ENCODE measurements around the gene RFT1.

Gene RFT1

DNA sequence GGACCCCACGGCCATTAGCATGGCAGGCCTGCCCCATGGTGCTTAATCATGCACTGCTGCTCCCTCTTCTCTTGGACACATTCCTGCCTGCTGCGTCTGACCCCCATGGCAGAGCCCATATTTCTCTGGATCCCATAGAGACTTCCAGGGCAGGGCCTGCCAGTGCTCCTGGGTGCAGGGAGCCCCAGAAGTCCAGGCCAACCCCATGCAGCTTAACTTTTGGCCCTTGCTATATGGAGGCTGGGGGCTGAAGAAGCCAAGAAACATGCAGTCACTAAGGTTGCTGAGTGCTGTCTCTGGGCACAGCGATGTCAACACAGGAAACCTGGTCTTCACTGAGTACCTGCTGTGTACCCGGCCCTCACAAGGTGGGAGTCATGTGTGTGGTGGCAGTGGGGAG lies 19.5 kb upstream of the RFT1 start:
- no peak for DNase-seq

DNA sequence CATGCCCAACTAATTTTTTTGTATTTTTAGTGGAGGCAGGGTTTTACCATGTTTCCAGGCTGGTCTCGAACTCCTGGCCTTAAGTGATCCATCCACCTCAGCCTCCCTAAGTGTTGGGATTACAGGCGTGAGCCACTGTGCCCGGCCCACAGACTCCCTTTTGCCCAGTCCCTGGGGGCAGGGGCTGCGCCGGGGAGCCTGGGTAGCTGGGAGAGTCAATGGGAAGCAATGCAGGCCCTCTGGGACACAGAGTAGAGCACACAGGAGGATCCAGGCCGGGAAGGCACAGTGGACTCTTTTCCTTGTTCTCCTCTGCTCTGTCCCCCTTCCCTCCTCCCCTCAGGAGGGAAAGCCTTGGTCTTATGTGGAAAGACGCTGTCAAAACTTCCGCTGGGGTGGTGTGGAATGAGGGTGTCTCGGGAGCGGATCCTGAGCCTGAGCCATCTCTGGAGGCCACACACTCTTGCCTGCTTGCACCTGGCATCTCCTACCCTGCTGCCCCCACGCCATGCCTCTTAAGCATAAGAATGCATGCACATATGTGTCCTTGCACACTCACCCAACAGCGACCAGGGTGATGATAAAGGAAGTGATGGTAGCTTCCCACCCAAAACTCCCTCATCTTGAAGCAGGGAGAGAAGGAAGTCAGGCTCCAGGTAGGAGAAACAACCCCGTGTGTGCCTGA lies 18.9 kb upstream of the RFT1 start:
- no peak for DNase-seq

DNA sequence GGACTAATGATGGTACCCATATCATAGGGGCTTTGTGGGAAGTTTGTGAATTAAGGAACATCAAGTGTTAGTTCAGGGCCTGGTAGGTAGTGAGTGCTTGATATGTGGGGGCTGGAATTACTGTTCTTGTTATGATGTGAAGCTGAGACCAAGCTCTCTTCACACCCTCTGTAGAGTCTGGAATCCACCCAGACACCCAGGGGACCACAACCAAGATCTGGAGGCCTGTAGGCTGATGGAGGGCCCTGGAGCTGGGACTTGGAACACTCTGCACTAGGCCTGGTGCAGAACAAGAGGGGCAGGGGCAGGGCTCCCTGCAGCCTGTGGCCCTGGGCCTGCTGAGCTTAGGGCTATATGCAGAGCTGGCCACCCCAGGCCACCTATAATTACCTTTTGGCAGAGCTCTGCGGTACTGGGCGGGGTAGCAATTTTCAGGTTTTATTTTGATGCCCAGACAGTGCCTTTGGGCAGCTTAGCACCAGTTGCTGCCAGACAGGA lies 17.7 kb upstream of the RFT1 start:
- no peak for DNase-seq

DNA sequence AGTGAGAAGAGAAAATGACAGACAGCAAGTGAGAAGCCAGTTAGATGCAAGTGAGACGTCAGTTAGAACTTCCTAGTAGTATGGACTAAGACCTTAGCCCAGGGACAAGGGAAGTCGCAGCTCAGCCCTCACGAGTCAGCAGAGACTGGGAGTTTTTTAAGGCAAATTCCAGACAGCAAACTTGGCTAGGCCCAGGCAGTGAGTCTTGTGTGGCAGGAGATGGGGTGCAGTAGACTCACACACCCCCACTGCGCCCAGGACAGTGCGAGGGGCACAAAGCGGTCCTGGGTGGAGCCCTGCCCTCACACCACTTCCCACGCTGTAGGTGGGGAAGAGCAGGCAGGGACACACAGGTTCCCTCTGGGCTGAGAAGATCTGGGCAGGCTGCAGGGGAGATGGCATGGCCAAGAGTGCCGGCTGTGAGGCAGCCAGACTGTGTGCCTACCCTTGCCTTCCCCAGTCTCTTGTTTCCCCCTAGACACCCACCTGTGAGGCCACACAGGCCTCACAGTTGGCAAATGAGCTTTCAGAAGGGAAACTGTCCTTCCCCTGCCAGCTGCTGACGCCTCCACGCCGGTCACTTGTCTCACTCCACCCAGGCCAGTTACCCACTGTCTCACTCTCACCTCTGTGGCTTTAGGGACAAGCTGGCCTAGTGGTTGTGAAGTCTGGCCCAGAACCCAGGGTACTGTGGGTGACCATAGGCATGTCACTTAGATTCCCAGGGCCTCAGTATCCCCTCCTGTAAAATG lies 17.1 kb upstream of the RFT1 start:
- no peak for DNase-seq

DNA sequence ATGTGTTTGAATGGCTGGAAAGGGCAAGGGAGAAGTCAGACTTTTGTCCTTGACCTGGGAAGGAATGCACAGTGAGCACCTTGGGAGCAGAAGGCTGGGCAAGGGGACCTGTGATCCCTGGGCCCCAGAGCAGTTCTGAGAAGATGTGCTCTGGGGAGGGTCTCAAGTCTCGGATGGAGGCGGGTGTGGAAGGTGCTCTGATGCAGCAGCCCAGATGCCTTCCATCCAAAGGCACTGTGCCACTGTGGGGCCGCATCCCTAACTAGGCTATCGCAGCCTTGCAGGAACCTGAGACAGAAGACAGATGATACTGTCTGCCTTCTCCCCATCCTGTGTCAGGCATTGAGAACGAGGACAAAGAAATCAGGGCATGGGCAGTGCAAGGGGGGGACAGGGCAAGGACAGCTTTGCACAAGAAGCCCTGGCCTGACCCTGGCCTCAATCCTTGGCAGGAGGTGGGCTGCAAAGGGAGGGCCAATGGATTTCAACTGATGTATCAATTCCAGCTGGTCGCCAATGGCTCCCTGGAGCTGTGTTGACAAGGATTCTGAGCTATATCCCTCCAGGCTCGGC lies 16.2 kb upstream of the RFT1 start:
- DNase-seq = no peak

DNA sequence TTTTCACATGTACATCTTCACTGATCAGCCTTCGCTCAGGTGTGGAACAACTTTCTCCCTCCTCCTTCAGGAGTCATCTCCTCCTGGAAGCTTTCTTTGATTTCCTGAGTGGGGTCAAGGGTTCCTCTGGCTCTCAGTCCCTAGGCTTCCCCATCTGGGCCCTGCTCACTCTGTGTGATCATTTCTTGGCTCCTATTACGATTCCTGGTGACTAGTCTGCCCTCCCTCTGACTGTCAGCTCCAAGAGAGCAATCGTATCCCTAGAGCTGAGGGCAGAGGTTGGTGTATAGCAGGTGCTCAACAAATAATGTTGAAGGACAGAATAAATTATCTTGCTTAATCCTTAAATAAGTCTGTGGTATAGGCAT lies 15.5 kb upstream of the RFT1 start:
- no peak for DNase-seq

DNA sequence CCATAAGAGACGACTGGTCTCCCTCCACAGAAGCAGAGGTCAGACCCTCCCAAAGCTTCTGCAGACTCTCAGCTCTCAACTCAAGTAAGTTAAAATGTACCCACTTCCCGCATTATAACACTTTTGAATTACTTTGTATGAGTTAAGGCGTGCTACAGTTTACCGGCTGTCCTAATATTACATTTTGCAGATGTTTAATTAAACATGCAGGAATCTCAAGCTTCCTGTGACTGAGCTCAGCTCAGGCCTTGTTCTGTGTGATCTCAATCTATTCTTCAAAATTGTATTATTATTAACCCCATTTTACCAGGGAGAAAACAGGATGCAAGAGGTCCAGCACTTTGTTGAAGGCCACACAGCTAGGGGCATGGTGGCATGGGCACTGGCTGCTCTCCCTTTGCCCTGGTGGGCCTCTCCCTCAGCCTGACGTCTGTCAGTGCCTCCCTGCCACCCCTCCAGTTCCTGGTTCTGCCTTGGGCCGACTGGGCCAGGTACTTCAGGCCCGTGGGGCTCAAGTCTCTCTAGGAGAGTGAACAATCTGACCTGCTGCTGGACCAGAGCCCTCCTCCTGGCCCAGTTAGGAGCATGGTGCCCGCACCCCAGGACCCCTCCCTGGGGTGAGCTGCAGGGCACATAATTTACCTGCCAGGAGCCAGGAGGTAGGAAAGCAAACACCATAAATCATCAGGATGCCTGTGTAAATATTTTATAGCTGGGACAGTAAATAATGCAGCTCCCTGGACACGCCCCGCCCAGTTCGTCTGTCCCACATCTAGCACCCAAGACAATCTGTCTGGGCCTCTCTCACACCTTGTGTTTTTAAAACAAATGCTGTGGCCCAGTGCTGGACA lies 14.9 kb upstream of the RFT1 start:
- DNase-seq = no peak

DNA sequence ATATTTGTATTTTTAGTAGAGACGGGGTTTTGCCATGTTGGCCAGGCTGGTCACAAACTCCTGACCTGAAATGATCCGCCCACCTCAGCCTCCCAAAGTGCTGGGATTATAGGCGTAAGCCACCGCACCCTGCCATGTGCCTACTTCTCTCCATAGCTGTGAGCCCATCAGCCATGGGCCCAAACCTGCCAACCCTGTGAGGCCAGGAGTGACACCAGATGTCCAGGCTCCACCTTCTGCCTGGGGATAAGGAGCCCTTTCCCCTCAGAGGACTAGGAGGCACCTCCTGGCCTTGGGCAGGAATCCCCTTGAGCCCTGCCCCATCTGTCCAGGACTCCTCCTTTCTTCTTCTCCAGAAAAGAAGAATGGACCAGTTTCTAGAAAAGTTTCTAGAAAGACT lies 14.2 kb upstream of the RFT1 start:
- no peak for DNase-seq

DNA sequence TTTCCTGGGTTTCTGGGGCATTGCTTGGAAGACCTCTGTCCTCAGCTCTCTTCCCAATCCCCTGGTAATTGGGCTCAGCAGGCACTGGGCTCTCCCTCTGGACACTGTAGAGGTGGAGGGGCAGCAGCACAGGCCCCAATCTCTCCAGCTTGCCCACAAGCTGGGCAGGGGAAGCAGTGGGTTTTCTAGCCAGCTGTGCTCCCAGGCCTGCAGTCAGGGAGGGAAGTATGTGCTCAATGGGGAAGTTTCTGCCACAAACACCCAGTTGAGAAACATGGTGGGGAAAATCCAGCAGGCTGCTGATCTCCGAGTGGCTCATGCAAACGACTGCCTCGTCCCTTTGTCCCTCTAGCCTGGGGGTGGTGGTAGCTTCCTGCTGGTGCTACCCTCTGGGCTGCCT lies 12.8 kb upstream of the RFT1 start:
- DNase-seq = no peak

DNA sequence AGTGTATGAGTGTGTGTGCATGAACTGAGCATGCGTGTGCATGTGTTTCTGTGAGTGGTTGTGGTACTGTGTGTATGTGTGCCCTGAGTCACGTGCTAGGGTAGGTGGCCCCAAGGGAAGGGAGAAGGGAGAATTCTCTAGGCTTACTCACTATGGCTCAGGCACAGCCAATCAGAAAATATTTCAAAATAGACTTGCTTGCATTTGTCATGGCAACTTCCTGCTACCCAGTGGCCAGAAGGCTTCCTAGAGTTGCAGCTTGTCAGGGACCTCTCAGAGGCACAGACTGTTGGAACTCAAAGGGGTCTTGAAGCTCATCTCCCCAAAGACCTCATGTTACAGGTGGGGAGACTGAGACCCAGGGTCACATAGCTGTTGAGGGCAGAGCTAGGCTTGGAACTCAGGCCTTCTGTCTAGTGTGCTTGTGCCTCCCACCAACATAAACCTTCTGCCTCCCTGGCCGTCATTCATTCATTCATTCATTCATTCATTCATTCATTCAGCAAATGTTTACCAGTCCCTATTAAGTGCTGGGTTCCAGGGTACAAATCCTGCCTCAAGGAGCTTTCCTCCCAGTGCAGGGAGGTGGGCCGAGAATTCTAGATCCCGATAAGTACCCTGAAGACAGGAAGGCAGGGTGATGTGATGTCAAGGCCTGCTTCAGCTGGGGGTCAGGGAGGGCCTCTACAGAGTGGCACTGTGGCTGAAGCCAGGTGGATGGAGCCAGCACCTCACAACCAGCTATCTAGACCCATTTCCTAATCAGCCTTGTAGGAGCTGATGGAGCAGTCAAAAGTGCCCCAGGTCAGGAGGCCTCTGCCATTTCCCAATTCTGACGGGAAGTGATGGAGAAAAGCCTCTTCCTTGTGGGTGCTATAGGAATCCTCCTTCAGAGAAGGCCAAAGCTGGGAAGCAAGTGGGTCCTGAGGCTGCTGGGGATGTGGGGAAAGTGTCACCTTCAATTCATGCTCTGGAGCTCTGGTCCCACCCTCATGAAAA lies 10.9 kb upstream of the RFT1 start:
- DNase-seq = no peak

DNA sequence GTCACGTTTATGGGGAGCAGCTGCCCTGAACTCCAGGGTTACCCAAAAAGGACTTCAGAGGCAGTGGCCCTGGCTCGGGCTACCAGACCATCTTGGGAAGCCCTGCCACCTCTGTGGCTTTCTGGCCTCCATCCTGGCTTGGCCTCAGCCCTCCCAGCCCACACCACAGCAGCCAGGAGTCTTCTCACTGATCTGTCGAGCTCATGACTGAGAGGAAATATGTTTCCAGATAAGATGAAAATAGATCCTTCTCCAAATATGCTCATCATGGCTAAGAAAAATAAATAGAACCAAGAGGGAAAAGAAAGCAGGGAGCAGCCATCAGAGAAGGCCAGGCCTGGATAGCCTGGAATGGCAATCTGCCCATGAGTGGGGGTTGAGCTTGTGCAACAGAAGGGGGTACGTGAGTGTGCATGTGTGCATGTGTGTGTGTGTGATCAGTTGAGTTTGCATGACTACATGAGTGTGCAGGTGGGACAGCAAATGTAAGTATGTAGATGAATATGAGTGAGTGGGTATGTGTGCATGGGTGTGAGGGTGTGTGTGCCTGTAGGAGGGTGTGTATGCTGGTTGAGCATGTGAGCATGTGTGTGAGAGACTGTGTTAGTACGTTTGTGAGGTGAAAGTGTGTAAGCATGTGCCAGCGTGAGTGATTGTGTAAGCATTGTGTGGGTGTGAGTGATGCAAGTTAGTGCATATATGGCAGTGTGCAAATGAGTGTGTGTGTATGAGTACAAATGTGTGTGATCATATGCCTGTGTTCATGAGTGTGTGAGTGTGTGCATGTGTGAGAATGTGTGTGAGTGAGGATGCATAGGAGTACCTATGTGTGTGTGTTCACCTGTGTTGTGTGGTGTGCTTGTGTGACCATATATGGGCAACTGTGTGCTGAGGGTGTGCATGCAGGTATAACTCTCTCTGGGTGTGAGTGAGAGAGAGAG lies 9.9 kb upstream of the RFT1 start:
- DNase-seq = no peak

DNA sequence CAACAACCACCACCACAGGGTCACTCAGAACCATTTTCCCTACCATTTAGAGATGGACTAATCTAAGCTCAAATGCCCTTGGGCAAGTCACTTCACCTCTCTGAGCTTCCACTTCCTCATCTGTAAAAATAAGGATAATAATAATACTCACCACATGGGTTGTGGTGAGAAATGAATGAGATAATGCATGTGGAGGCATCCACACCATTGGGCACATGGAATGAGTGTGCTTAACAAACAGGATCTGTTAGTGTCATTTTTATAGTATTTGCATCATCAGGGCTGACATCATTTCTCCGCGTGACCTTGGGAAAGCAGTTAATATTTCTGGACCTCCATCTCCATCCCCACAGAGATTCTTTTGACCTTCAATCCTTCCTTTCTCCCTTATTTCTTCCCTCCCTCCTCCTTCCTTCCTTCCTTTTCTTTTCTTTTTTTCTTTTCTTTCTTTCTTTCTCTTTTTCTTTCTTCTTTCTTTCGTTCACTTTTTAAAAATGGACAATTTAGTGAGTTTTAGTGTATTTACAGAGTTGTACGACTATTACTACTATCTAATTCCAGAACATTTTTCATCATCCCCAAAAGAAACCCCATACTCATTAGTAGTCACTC lies 7.7 kb upstream of the RFT1 start:
- no peak for DNase-seq

DNA sequence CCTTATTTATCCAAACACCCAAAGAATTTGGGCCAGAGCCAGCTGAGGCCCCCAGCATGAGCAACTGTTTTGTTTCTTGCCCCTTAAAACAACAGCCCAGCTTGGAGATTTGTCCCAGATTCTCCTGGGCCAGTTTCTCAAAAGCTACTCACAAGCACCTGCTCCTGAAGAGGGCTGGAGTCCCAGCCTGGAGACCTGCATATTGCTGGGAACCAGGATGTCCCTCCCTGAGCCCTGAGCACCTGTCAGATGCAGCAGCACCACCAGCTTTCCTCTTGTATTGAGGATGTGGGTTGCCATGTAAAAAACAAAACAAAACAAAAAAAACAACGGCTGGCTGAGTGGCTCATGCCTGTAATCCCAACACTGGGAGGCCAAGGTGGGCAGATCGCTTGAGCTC lies 7.0 kb upstream of the RFT1 start:
- no peak for DNase-seq

DNA sequence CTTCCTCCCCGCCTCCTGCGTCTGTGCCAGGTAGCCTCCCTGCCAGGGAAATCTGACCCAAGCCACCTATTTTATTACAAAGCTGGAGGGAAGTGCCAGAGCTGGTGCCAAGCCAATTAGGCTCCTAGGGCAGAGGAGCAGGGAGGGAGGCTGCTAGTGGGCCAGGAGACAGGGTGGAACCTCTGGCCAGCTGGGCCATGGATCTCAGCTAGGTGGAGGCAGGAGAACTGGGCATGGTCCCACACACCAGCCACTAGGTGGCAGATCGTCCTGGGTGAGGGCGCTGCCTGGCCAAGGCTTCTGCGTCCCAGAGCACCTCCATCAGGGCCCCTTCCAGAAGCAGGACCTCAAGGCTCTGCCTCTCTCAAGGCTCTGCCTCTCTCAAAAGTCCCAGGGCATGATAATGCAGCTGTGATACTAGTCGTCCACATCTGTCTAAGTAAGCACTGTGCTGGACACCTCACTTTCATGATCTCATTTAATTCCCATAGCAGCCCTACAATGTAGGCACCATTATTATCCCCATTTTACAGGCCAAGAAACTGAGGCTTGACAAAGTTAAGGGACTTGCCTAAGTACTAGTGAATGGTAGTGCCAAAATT lies 4.5 kb upstream of the RFT1 start:
- peak; percentile 79 for DNase-seq

DNA sequence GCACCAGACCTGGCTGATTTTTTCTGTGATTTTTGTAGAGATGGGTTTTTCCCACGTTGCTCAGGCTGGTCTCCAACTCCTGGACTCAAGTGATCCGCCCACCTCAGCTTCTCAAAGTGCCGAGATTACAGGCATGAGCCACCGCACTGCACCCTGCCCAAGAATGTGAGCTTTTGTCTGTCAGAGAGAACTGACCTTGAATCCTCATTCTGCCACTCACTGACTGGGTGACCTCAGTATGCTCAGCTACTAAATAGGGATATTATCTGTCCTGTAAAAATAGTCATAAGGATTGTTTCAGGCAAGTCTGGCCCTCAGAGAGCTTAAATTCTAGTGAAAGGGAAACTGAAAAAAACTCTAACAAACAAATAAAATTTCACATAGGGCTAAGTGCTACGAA lies 2.1 kb upstream of the RFT1 start:
- DNase-seq = no peak

DNA sequence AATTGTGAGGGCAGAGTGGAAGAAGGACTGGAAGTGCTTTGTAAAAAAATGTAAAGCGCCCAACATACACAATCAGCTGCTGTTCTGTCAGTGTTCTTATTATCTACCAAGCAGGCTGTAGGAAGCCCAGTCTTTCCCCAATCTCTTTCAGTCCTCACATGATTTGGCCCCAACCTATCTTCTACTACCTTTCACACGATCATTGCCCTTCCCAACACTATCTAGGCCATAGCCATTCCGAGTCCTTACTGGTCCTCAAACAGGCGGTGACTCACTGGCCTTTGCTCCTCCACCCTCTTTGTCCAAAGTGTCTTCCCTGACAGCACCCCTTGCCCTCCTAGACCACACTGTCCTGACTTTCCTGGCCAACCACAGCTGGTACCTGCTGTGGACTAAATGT lies 861 bp upstream of the RFT1 start:
- no peak for DNase-seq

DNA sequence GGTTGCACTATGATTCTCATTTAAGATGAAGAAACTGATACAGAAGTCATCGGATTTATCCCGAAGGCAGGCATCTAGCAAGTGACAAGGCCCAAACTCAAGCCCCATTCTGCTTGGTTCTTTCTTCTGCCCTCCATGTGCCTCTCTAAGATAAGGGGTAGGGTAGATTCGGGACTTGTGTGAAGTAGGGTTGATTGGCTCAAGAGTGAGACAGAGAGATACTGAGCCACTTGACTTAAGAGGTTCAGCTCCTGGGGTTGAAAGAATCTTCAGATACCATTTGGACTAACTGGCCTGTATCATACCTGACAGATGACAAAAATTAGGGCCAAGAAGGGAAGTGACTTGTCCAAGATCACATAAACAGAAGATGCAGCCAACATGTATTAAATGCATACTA lies 891 bp downstream of the RFT1 start:
- no peak for DNase-seq

DNA sequence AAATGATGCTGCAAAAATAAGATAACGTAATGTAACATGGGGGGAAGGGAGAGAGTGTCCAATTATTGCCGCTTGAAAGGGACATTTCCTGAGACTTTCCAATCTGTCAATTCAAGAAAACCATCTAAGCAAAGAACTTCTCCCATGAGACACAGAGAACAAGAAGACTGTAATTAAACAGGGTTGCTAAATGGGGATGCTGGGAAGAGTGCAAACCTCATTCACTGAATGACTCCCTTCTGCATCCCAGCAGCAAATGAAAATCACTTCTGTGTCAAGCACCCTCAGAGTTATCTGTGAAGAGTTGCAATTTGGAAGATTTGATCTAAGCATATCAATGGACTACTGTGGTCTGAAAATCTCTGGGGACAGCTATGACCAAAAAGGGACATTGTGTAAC lies 3.6 kb downstream of the RFT1 start:
- no peak for DNase-seq

DNA sequence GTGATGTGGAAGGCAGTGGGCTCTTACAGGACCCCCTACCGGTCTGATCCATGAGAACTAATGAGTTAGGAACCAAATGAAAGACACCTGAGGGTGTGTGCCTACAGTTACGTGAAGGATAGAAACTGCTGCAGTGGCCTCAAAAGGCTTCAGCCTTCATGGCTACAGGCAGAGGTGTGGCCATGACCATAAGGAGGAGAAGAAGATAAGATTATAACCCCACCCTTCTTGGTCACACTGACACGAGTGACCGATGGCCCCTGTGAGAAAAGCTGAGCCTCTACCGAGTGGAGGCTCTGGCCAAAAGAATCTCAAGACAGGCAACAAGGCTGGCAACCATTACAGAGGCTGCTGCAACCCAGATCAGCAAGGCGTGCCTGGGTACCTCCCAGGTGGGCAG lies 6.3 kb downstream of the RFT1 start:
- no peak for DNase-seq

DNA sequence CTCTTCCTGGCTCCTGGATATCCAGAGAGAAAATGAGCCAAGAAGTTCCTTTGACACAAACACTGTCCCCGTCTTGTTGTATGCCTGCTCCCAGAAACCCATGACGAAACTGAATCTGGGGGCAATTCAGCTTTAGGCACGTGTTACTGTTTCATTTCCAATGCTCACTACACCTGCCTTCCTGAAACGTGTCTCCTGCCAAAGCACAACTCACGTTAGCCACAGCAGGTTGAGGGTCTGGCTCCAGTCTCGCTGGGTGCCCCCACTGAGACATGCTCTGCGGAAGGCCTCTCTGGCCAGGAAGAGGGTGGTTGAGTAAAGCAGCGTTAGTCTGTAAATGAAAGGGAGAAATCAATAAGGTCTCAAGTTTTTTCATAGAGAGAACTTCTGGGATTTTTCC lies 6.7 kb downstream of the RFT1 start:
- DNase-seq = no peak

Data from activated CD4-positive, alpha-beta T cell treated with anti-CD3 and anti-CD28 coated beads, Interleukin-2, Interleukin-6, amounts not matched to agents 100 ng/mL and 50 ng/mL, durations not matched to agents 16 hours and 8 hours (primary cell).